ENCODE data around the gene LTBP4. TPM values are rescaled to one million over a fixed set of nuclear protein-coding genes. Genes with fewer than 3 reads are reported as not detected.

LTBP4 gene
- total RNA-seq, 2 donors from 2014 or later: 164 to 195 TPM

Other genes starting within 250 kb of the LTBP4 start
- gene HIPK4, start 211.2 kb upstream of the LTBP4 start, total RNA-seq: under 1 TPM in 1 of 2 donors, not detected in 1; 0.12 TPM
- gene PRX, start 188.0 kb upstream of the LTBP4 start, total RNA-seq: 1 to 10 TPM; 3.4 to 3.7 TPM
- 10 to 100 TPM; 12.9 to 16.9 TPM for gene SERTAD1, start 175.4 kb upstream of the LTBP4 start, total RNA-seq
- 10 to 100 TPM; 12.6 to 16.3 TPM for gene SERTAD3, start 157.0 kb upstream of the LTBP4 start, total RNA-seq
- gene BLVRB, start 135.6 kb upstream of the LTBP4 start, total RNA-seq: 10 to 100 TPM; 40.7 to 51.0 TPM
- 1 to 10 TPM; 2.2 to 4.8 TPM for gene SPTBN4, start 134.4 kb upstream of the LTBP4 start, total RNA-seq
- gene SHKBP1, start 24.5 kb upstream of the LTBP4 start, total RNA-seq: 100 to 1,000 TPM; 145 to 152 TPM
- 10 to 100 TPM; 16.1 to 18.6 TPM for gene NUMBL, start 89.3 kb downstream of the LTBP4 start, total RNA-seq
- 10 to 100 TPM; 45.4 to 58.6 TPM for gene COQ8B, start 115.5 kb downstream of the LTBP4 start, total RNA-seq
- 10 to 100 TPM; 14.4 to 15.1 TPM for gene ITPKC, start 115.7 kb downstream of the LTBP4 start, total RNA-seq
- gene ACTMAP, start 149.1 kb downstream of the LTBP4 start, total RNA-seq: 10 to 100 TPM; 32.8 to 45.1 TPM
- 100 to 1,000 TPM; 201 to 290 TPM for gene SNRPA, start 149.8 kb downstream of the LTBP4 start, total RNA-seq
- 1 to 10 TPM in 1 of 2 donors, under 1 TPM in 1; 0.97 to 1.1 TPM for gene MIA, start 174.2 kb downstream of the LTBP4 start, total RNA-seq
- 10 to 100 TPM; 44.4 to 45.7 TPM for gene RAB4B, start 176.9 kb downstream of the LTBP4 start, total RNA-seq
- gene EGLN2, start 197.8 kb downstream of the LTBP4 start, total RNA-seq: 10 to 100 TPM; 90.5 to 91.8 TPM
- not detected for gene CYP2A6, start 249.1 kb downstream of the LTBP4 start, total RNA-seq

Measured in activated T-cell treated with anti-CD3 and anti-CD28 coated beads, Interleukin-2, amount 50 U/mL, for 72 hours (primary cell).